SIG-M5 treated with dmso at 0.1 percent for 504 hours (cell line): Measurements from ENCODE around the gene BTBD2.

Experiments used
- DNase-seq: peaks from one replicate; lab custom pipeline; 2025; ENCODE audit not compliant: unreplicated experiment; lab: John Stamatoyannopoulos, UW

The BTBD2 gene

DNA sequence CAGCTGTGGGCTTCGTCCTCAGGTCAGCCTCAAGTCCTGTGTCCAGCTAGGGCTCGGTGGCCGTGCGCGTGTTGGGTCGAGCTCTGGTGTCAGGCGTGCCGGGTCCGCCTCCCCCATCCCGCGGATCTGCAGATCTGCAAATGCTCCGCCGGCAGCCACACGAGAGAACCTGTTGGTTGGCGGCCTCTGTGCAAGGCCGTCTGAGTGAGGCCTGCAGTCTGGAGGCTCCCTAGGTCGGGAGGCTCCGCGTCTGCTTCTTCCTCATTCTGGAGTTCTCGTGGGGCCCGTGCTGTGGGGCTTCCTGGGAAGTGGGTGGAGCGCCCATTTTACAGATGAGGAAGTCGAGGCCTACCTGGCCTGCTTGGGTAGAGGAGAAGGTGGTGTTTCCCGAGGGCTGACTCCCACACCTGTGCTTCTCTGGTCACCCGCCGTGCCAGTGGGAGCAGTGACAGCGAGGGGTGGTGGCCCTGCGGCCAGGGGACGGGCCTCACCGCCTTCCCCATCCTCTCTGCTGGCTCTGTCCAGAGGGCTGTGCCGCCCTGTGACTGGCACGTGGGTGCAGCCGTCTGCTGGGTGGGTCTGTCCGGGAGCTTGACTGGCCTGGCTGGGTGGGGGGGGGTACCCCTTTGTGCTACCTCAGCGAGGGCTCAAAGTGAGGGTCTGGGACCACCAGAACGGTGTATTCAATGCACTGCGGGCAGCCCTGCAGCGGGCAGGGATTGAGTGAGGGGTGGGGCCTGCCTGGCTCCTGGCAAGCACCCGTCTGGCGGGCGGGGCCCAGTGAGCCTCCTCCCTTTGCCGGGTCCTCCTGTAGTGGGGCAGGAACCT is 71.2 kb downstream of the BTBD2 start:
- DNase-seq: no peak

DNA sequence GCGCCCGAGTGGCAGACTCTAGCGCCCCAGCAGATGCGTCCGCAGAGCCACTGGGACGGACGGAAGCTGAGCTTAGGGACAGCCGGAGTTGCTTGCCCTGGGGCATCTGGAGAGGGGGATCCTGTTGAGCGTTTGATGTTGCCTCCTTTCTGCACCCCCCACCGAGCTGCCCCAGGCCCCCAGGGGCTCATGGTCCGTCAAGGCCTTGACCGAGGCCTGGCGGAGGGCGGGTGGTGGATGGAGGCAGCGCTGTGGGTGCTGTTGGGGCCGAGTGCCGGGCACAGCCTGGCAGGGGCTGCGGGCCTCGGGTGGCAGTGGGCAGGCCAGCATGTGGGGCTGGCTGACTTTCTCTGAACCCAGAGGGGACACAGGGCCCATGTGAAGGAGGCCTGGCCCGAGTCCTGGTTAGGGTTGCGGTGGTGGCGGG is 71.8 kb downstream of the BTBD2 start:
- DNase-seq: no peak

DNA sequence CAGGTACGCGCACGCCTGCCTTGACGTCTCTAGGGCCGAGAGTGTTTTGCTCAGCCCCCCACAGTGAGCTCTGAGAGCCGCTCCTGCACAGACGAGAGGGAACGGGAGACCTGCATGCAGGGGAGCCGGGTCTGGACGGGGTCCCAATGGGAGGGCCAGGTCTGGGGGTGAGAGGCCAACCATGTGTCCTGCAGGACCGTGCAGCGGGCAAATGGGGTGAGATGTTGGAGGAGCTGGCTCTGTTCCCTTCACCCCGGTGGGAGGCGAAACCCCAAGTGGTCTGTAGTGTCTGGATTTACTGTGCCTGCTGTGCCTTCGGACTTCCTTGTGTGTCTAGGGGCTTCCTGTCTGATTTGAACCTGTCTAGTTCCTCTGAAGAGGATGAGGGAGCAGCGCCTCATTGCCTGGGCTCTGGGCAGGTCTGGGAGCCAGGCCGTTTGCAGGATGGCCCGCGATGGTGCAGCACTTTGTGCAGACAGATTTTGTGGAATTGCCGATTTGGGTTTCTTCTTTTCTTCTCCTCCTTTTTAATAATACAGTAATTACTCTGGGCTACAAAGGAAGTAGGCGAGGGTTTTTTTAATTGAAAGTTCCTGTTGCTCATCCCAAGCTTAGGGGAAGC is 72.5 kb downstream of the BTBD2 start:
- DNase-seq: no peak

DNA sequence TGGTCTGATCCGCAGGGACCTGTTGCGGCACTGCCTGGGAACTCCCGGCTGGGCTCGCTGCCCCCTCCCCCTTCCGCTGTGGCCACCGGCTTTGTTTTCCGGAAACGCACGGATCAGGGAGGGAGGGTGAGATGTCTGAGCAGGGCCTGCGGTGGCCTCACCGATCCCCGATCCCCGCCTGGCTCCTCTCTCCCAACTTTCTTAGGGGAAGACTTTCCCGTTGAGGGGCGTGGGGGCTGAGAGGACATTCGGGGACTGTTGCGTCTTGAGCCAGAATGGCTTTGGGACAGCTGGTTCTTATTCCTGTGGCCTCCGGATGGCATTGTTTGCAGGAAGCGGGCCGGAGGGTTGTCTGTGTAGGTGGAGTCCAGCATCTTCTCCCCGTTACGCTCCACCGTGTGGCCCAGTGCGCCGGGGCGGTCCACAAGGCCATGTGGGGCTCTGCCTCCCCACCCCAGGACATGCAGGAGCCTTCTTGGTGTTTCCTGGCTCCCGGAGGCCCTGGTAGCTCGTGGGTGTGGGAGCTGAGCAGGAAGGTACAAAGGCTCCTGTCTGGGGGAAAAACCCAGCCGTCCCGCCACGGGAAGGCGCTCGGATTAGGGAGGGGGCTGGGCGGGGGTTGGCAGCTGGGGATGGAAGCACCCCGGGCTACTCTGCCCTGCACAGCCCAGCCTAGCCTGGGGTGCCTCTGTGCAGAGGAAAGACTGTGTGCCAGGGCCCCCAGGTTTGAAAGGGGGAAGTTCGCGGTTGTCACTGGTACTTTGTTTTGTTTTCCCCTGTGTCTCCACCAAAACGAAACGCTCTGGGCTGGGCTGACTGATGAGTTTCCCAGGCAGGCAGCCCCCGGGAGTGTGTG is 73.2 kb downstream of the BTBD2 start:
- peak; percentile 63 for DNase-seq

DNA sequence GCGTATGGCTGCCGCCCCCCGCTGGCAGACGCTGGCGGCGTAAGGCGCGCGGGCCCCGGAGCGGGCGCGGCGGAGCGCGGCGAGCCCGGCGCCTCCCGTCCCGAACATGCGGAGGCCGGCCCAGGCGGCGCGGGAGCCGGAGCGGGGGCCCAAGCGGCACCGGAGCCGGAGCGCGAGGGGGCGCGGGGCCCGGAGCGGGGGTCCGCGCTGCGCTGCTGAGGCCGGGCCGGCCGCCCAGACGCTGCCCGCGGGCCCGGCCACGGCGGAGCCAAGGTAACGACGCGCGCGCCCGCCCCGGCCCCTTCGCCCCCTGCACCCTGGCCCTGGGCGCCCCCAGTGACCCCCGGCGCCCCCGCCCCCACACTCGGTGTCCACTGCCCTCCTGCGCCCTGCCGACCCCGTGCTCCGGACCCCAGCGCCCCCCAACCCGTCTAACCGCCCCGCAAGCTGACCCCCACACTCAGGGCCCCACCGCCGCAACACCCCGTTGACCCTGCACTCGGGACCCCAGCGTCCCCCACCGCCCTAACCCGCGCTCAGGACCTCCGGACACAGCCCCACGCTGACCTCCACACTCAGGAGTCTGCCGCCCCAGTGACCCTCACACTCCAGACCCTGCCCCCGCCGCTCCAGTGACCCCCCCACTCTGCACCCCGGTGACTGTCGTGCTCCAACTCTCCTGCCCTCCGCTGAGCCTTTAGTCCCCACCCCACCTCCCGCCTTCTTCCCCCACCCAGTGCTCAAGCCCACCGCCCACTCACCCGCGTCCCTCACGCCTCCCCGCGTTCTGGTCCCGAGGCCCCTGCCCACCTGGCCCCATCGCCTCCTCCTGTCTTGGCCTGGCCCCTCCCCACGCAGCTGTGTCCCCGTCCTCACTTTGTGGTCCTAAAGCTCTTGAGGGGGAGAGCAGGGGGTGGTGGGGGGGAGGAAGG is 74.1 kb downstream of the BTBD2 start, which contains the start of gene CSNK1G2:
CSNK1G2 (plus strand) TSS at position 27 of the 932 bp plus-strand sequence. CDS start 28,601 bp downstream, outside the sequence.
- no peak for DNase-seq

DNA sequence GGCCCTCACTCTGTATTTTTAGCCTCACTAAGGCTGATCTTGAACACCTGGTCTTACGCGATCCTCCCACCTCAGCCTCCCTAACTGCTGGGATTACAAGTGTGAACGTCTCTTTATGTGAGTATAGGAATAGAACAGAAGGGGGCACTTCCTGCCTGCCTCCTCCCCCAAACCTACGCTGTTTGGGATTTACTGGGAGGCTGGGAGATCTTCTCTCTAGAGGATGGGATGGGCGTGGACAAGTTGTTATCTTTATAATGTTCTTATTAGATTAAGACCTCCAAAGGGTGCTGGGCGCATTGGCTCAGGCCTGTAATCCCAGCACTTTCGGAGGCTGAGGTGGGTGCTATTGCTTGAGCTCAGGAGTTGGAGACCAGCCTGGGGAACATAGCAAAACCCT is 77.4 kb downstream of the BTBD2 start:
- no peak for DNase-seq

DNA sequence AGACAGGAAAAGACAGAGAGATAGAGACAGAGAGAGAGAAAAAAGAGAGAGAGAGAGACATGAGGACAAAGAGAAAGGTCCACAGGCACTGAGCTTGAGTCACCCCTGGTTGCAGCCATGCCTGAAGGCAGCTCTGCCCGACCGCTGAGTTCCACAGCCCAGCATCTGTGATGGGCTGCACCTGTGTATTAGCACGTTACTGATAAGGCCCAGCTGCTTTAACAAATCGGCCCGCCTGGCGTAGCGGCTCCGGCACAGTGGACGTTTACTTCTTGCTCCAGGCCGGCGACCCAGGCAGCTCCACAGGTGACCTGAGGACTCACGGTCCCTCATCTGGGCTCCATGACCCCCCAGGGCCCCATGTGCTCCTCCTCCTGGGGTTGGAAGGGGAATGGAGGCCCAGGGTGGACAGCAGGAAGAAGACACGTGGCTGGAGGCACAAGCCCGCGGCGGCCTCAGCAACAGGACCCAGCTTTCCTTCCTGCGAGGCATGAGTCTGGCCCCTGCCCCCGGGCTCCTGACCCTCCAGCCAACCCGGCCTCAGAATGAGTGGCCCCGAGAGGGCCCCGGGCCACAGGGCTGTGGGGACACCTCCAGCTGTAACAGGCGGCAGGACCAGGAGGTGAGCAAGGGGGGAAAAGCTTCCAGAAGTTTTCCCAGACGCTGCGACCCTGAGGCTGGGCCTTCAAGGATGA is 78.5 kb downstream of the BTBD2 start:
- no peak for DNase-seq

DNA sequence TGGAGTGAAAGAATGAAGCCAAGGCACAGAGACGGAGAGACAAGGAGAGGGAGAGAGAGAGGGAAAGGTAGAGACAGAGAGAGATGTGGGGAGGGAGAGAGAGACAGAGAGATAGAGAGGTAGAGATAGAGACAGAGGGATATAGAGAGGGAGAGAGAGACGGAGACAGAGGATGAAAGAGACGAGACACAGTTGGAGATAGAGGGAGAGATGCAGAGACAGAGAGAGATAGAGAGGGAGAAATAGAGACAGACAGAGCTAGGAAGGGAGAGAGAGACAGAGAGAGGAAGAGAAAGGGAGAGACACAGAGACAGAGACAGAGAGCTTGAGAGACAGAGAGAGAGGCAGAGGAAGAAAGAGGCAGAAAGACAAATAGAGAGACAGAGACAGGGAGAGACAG is 79.1 kb downstream of the BTBD2 start:
- no peak for DNase-seq

DNA sequence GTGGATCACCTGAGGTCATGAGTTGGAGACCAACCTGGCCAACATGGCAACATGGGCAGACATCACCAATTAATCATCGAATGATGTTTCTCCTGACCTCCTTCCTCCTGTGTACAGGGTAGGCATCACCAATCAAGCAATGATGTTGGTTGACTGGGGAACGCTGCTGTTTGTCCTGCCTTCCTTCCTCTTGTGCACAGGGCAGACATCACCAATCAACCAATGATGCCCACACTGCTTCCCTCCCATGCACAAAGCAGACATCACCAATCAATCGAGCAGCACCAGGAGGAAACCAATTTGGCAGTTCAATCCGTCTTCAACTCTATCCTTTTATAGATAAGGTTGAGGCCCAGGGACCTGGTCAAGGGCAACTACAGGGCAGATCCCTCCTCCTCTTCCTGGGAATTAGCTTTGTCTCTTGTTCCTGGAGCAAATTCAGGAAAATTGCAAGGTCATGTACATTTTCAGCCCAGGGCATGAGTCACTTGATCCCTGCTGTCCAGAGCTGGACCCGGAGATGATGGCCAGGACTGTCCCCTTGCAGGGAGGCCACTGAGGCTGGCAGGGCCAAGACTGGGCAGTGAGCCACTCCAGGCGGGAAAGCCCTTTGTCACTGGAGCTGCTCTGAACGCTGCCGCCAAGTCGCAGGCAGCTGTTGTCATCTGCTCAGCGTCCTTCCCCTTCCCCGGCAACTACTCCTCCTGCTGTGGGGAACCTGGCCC is 79.9 kb downstream of the BTBD2 start:
- DNase-seq: no peak
